Measurements from ENCODE around the gene UMODL1.

Gene UMODL1

GRCh38 chr21:42117967-42118780, 47.1 kb downstream of the UMODL1 start:
- no peak for DNase-seq

GRCh38 chr21:42118901-42119300, 47.8 kb downstream of the UMODL1 start:
- DNase-seq, result no peak

GRCh38 chr21:42120101-42120902, 49.2 kb downstream of the UMODL1 start:
- DNase-seq, result no peak

DNA sequence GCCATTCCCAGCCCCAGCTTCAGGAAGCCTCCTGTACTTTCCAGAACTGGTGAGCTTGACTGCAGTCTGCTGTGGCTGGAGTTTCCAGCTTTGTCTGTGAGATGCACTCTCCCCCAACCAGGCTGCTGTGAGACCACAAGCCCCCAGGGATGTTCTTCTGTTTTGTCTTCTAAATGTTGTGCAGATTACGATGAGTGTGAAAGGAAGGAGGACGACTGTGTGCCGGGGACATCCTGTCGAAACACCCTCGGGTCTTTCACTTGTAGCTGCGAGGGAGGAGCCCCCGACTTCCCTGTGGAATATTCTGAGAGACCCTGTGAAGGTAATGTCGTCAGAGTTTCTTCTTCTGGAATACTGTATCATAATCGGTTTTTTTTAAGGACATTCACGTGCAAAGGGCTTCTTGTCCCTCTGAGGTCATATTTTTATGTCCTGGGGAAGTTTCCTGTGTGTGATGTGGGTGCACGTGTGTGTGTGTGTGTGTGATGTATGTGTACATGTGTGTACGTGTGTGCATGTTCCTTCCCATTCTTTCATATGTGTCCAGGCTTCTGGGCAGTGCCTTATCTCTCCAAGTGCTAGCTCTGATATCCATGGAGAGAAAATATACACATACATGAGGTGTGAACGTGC, 49.9 kb downstream of the UMODL1 start:
- no peak for DNase-seq

DNA sequence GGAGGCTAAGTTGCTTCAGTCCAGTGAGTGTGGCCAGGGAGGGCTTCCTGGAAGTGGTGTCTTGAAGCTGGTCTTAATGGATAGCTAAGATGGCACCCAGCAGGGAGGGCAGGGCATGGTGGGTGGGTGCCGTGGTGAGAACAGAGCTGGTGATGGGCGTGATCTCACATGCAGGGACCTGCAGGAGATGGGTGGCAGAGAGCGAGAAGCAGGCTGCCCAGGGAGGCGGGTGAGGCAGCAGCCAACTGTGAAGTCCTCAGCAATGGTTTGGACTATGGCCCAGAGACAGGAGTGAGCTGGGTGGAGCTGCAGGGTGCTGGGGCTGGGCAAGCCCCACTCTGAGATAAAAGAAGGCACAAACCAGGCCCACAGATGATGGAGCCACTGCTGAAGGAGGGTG, 50.7 kb downstream of the UMODL1 start:
- DNase-seq, result no peak

DNA sequence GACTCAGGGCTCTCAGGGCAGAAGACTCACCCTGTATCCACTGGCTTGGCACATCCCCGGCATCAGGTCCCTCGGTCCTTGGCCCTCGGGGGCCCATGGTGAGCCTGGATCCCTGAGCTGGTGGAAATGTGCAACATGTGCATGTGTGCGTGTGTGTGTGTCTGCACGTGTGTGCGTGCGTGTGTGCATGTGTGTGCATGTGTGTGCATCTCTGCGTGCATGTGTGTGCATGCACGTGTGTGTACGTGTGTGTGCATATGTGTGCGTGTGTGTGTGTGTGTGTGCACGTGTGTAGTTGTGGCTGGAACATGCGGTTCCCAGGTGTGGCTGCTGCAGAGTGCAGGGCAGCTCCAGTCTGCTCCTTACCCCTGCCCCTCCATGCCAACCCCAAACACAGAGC, 51.3 kb downstream of the UMODL1 start:
- DNase-seq, result no peak

DNA sequence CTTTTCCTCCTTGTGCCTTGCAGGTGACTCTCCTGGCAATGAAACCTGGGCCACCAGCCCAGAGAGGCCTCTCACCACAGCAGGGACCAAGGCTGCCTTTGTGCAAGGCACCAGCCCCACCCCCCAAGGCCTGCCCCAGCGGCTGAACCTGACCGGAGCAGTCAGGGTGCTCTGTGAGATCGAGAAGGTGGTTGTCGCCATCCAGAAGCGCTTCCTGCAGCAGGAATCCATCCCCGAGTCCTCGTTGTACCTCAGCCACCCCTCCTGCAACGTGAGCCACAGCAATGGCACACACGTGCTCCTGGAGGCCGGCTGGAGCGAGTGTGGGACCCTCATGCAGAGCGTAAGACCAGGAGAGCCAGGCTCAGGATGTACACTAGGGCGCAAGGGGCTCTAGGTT, 51.7 kb downstream of the UMODL1 start:
- DNase-seq, result no peak

DNA sequence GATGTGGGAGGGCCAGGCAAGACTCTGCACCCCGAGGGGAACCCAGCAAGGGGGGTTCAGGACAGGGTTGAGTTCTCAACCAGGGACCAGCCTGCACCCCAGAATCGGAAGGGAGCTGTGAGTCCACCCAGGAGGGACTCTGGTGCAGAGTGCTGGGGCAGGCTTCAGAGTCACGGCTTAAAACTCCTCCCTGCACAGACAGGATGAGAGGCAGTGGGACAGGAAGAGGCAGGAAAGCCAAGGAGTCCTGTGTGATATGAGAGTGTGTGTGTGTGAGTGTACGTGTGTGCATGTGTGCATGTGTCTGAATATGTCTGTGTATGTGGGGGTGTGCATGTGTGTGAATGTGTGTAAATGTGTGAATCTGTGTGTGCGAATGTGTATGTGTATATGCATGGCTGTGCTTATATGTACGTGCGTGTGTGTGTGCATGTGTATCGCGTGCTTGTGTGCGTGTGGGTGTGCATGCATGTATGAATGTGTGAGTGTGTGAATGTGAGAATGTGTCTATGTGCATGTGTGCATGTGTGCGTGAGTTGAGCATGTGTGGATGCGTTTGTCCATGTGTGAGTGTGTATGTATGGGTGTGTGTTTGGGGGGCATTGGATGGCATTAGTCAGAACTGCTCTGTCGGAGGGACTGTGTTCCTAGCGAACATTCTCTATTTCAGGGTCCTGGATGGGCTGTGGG, 52.2 kb downstream of the UMODL1 start:
- DNase-seq, result no peak

DNA sequence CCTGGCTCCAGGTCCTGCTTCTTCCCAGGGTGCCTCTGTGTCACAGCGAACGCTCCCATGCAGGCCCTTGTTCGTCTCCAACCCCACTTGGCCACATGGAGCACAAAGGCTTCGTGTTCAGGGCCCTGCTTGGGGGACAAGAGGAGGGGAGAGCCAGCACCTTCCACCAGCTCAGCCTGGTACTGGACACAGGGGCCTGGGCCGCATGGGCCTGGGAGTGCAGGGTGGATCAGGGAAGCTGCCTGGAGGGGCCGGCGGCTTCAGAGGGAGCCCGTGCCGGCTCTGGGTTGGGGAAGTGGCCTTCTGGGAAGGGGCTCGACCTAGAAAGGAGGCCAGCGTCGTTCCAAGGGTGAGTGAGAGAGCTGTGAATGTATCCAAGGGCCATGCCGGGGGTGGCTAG, 53.0 kb downstream of the UMODL1 start:
- DNase-seq, result no peak

- DNase-seq, result no peak
These were observed 53.9 kb downstream of the UMODL1 start for GRCh38 chr21:42124826-42125570.

DNA sequence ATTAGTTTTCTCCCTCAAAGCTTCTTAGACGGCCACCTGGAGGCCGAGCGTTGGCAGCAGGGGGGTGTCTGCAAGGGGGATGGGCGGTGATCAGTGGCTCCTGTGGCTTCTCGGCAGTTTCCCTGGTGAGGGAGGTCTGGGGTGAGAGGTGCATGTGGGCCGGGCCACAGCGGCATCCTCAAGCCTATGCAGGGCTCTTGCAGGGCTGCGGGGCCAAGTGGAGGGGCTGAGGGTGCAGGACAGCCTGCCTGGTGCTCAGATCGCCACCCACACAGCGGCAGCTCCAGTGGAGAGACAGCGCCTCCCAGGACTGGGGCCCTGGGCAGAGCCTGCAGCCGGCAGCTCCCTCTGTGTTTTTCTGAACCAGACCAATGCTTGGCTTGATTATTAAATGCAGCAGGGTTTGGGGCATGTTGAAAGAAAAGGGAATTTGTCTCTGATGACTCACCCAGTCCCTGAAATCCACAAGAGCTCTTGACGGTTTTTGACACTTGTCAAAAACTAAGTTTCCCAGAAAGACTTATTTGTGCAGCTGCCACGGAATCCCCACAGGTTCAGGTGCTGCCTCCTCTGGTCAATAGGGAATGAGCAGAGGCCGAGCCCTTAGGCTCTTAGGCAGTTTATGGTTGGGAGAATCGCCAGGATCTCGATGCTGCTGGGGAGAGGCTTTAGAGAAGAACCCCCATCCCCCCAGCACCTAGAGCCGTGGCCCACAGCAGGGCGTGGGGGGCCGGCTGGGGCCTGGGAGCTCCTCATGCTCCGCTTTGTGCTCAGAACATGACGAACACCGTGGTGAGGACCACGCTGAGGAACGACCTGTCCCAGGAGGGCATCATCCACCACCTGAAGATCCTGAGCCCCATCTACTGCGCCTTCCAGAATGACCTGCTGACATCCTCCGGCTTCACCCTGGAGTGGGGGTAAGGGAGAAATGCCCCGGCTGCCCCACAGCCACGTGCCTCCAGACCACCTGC, 54.7 kb downstream of the UMODL1 start:
- no peak for DNase-seq

- no peak for DNase-seq
These were observed 56.3 kb downstream of the UMODL1 start for GRCh38 chr21:42127164-42128150.

DNA sequence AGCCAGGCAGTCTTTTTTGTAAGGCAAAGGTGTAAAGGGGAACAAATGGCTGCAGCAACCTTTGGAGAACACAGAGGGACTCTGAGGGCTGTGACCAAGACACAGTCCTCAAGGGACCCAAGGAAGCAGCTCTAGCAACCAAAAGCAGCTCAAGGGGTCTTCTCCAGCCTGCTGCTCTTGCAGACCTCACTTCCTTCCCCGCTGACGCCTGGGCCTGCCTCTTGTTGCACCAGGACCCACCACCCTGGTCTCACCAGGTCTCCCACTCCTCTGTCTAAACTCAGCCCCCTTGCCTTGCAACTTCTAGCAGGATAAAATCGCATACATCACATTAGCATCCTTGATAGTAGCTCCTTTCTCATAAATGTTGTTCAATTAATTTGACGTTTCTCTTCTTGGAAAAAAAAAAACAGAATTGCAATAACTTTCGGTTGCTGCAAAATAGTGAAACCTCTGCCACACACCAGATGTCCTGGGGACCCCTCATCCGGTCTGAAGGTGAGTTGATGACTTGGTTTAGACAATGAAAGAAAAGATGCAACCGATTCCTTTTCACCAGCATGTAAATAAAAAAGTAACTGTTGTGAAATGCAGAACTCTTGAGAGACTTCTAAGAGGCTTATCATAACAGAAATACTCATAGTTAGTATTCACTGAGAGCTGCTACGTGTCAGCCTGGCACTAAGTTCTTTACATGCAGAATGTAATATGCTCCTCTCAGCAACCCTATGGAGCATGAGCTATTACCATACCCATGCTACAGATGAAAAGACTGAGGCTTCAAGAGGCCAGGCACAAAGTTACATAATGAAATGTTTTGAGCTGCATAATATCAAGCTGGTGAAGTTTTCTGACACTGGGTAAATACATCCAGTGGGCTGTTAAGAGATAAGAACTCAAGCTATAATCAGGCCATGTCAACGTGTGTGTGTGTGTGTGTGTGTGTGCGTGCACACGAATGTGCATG, 58.5 kb downstream of the UMODL1 start:
- no peak for DNase-seq

GRCh38 chr21:42130441-42130840, 59.3 kb downstream of the UMODL1 start:
- DNase-seq, result no peak

DNA sequence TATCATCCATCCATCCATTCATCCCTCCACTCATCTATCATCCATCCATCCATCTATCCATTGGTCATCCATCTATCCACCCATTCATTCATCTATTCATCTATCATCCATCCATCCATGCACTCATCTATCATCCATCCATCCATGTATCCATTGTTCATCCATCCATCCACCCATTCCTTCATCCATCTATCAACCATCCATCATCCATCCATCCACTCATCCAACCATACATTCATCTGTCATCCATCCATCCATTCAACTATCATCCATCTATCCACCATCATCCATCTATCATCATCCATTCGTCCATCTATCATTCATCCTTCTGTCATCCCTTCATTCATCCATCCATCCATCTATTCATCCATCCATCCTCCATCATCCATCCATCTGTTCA, 61.1 kb downstream of the UMODL1 start:
- DNase-seq, result no peak

DNA sequence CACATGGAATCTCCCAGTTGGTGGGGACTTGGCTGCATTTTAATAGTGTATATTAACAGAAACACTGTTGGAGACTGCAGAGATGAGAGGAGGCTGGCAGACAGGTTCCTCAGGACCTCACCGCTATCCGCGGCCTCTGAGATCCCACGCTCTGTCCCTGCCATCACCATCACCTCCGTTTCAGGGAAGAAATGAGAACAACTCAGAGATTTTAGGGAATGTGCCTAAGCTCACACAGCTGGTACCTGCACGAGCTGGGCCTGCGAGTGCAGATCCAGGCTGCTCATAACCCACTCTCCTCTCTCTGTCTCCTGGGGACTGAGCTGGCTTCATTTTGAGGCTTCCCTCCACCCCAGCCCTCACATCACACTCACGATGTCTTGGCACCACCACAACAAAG, 62.0 kb downstream of the UMODL1 start:
- no peak for DNase-seq

GRCh38 chr21:42135386-42136052, 64.4 kb downstream of the UMODL1 start:
- no peak for DNase-seq
